Stimulated activated CD8-positive, alpha-beta memory T cell treated with anti-CD3 and anti-CD28 coated beads, Interleukin-4, amount 100 ng/mL, for 4 hours (primary cell): Measurements from ENCODE around the gene RBM42.
"Not testable (repeated sequence)": the region's sequence is repeated elsewhere in the genome, so short reads cannot be mapped to it uniquely, and the experiment has no call there.

Experiments used
- DNase-seq, 2 donors: peaks; one replicate each; pipeline ENCODE4 v3.0.0-alpha.2; 2020; ENCODE audit warnings: low read depth in 2 of 2, low spot score in 1 of 2

The RBM42 gene

DNA sequence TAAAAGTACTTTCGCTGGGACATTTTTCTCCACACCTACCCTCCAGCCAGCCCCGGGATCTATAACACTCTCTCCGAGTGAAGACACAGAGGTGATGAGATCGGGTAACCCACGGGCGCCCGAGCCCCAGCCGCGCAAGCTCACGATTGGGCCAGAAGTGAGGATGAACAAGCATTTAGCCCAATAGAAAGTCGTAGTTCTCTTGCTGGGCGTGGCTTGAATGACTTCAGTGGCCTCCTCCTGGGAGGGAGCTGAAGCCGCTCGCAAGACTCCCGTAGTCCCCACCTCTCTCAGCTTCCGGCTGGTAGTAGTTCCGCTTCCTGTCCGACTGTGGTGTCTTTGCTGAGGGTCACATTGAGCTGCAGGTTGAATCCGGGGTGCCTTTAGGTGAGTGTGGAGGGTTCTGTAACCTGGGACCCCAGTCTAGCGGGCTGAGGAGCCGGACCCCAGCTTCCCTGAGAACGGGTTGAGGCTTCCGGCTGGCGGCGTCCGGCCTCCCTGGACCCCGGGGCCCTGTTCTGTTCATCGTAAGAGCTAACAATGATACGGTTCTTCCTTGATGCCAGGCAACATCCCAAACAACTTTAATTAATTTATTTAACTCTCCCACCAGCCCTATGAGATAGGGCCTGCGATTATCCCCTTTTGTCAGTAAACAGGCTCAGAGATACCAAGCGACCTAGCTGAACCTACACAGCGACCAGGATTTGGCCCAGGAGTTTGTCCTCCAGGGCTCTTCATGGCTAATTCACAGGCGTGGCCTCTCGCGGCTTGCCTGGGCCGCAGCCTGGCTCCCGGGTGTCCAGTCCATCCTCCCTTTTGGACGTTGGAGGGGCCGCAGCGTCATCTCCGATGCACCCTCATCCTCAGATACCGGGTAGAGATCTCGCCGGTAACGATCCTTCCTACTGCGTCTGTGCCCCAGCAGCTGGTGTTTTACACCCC is 19.5 kb downstream of the RBM42 start, which contains the start of gene COX6B1:
Gene COX6B1, plus strand, starts transcription at position 307 of the 945 bp plus-strand sequence. CDS start 2,921 bp downstream, outside the sequence.
- peak; percentile 77 to 81 for DNase-seq

DNA sequence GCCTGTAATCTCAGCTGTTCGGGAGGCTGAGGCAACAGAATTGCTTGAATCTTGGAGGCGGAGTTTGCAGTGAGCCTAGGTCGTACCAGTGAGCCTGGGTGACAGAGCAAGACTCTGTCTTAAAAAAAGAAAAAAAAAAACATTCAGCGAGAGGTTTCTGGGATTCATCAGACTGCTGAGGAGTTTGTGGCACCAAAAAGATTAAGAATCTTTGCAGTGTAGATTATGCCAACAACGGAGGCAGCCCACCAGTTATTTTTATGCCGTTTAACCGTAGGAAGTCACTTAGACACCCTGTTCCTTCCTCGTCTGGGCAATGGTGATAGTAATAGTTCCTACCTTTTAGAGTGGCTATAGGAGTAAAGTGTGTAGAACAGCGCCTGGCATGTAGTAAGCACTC is 21.7 kb downstream of the RBM42 start:
- no peak for DNase-seq

DNA sequence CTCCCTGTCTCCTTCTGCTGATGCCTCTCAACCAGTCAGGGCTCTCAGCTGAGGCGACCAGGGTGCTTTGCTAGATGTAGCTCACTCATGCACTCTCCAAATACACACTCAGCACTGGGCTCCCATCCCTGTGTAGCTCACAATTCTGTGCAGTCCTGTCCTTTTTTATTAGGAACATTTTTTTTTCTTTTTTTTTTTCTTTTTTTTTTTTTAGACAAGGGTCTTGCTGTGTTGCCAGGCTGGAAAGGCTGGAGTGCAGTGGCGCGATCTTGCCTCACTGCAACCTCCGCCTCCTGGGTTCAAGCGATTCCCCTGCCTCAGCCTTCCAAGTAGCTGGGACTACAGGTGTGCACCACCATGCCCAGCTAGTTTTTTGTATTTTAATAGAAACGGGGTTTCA is 26.0 kb downstream of the RBM42 start:
- DNase-seq: not testable (repeated sequence)

DNA sequence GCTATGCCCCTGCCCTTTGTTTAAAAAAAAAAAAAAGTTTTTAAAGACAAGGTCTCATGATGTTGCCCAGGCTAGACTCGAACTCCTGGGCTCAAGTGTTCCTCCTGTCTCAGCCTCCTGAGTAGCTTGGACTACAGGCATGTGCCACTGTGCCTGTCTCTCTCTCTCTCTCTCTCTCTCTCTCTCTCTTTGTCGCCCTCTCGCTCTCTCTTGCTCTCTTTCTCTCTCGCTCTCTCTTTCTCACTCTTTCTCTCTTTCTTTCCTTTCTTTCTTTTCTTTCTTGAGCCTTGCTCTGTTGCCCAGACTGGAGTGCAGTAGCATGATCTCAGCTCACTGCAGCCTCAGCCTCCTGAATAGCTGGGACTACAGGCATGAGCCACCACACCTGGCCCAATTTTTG is 26.8 kb downstream of the RBM42 start:
- DNase-seq: no peak

DNA sequence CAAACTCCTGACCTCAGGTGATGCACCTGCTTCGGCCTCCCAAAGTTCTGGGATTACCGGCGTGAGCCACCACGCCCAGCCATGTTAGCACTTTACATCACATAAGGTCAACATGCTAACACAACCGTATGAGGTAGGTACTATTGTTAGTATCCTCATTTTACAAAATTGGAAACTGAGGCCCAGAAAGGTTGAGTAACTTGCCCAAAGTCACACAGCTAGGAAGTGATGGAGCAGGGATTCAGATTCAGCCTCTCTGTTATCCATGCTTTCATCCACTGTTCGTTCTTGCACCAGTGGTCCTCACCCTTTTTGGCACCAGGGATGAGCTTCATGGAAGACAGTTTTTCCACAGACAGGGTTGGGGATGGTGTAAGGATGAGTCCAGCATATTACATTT is 27.9 kb downstream of the RBM42 start:
- DNase-seq: no peak

DNA sequence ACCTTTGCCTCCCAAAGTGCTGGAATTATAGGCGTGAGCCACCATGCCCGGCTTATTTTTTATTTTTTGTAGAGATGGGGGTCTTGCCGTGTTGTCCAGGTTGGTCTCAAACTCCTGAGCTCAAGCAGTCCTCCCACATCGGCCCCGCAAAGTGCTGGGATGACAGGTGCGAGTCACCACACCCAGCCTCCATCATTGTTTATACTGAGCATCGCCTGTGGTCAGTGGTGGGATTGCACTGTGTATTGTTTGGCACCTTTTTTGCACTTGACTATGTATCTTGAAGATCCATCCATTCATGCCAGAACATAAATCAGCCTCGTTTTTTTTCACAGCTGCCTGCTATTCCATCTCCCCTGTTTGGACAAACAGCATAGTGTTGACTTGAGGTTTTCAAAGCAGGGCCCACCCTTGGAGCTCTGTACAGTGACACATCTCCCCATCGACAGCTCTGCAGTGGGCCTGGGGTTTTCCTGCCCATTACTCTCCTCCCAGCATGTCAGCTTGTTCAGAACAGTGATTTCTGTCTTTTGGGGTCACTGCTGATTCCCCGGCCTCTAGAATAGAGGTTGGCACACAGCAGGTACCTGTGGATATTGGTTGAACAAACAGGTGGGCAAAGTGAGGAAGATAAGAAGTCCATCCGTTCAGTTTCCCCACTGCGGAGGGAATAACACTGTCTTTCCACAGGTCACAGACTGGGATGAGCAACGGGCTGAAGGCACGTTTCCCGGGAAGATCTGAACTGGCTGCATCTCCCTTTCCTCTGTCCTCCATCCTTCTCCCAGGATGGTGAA is 29.3 kb downstream of the RBM42 start:
- no peak for DNase-seq

DNA sequence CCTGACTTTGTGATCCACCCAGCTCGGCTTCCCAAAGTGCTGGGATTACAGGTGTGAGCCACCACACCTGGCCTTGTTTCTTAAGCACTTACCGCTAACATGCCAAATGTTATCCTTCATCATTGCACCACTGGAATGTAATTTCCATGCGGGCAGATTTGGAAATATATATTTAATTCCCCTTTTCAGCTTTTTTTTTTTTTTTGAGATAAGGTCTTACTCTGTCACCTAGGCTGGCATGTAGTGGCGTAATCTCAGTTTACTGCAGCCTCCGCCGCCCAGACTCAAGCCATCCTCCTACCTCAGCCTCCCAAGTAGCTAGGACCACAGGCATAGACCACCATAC is 33.1 kb downstream of the RBM42 start:
- DNase-seq: no peak

DNA sequence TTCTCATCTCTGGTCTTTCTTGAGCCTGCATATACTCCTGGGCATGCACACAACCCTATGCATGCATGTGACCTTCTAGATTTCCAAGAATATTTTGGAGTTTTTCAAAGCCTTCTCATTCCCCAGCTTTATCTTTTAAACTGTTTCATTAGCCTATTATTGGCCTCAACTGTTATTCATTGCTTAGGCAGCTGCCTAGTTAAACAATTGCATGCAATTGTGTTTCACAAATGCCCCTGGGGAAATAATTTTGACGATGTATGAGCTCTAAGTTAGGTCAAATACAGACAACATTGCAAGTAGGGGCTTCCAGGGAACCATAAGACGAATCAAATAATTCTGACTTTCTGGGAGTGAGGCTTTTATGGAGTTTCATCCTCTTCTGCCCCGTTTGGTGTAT is 35.1 kb downstream of the RBM42 start:
- no peak for DNase-seq

DNA sequence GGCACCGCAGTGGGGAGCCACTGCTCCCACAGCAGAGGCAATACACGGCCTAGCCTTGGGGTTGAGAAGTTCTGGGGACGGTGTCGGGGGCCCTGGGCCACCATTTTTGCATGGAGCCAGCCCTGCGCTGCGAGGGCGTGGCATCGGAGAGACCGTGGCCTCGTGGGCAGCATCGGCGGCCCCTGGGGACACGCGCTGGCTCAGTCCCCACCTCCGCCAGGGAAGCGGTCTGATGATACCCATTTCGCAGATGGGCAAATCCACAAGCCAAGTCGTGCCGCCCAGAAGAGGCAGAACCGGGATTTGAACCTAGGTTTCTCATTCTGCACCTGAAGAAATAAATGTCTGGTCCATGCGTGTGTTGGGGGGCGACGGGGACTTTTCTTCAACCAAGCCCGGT is 36.3 kb downstream of the RBM42 start:
- DNase-seq: no peak

DNA sequence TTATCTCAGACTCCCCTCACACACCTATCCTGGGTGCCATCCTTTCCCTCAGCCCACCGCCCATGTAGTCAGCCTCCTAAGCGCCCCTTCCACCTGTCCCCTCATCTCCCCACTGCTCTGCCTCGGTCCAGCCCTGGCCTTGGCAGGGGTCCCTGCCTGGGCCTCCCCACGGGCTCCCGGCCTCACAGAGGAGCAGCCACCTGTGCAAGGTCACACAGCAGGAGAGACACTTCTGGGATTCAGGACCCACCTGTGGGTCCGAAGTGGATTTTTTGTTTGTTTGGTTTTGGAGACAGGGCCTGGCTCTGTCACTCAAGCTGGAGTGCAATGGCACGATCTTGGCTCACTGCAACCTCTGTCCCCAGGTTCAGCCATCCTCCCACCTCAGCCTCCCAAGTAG is 36.8 kb downstream of the RBM42 start:
- DNase-seq: no peak

DNA sequence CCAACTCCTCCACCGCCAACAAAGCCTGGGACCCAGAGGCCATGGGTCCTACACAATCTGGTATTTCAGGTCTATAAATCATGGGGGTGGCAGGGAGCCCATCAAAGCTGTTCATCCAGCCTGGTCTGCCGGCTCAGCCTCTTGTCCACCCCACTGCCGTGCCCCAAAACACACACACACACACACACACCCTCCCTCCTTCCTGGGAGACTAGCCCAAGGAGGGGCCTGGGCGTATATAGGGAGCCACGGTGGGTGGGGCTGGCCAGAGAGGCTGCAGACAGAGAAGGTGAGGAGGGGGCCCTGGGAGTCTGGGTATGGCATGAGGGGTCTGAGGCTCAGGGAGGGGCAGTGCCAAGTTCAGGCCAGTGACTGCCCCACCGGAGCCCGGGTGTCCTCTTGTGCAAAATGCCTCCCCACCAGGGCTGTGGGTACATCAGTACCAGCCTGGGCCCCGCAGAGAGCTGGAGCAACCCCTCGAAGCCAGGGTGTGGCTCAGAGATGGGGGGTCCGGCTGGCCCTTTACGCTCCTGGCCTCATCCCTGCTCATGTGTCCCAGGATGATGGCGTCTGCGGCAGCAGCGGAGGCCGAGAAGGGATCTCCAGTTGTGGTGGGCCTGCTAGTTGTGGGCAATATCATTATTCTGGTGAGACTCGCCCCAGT is 37.5 kb downstream of the RBM42 start, which contains the start of gene UPK1A:
Gene UPK1A, plus strand, starts transcription at position 267 of the 663 bp plus-strand sequence. Its CDS starts 296 bp downstream, at position 563.
- no peak for DNase-seq

DNA sequence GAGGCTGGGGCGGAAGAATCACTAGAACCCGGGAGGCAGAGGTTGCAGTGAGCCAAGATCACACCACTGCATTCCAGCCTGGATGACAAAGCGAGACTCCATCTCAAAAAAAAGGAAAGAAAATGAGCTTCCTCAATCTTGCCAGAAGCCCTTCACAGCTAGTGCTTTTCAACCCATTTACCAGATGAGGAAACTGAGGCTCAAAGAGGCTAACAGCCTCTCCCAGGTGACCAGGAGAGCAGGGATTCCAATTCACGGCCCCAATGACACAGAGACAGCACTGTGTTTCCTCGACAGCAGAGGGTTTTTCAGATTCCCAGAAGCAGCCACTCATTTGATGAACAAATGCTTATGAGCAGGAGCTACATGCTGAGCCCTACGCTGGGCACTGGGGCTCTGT is 40.7 kb downstream of the RBM42 start:
- DNase-seq: no peak

DNA sequence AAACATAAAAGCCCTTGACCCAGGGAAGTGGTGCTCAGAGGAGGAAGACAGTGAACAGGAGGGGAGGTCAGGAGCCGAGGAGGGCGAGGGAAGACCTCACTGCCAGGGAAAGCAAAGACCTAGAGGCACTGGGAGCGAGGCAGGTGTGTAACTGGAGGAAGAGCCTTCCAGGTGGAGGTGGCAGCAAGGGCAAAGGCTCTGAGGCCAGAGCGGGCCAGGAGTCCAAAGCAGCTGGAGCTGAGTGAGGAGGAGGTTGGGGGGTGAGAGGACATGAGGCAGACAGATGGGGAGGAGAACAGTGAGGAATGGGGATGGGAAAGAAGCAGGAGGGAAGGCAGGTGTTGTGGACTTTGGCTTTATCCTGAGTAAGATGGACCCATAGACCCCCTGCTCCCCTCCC is 41.1 kb downstream of the RBM42 start:
- DNase-seq: no peak

DNA sequence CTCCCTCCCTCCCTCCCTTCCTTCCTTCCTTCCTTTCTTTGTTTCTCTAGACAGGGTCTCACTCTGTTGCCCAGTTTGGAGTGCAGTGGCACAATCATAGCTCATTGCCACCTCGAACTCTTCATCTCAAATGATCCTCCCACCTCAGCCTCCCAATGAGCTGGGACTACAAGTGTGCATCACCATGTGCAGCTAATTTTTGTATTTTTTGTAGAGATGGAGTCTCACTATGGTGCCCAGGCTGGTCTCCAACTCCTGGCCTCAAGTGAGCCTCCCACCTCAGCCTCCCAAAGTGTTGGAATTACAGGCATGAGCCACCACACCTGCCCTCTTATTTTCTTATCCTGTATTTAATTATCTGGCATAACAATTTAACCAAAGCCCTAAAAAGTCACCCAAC is 41.9 kb downstream of the RBM42 start:
- no peak for DNase-seq

DNA sequence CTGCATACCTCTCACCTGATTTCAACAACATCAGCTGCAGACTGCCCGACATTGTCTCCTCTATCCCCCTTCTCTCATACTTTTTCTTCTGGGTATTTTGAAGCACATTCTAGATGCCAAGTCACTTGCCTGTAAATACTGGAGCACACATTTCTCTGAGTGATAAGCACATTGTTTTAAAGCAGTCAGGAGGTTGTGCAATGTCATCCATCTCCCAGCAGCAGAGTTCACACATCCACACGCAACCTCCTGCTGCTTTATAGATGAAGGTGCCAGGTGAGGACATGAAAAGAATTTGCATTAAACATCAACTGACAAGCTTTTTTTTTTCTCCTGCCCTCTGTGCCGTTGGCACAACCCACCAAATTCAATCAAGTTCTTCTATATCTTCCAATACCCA is 43.0 kb downstream of the RBM42 start:
- no peak for DNase-seq

DNA sequence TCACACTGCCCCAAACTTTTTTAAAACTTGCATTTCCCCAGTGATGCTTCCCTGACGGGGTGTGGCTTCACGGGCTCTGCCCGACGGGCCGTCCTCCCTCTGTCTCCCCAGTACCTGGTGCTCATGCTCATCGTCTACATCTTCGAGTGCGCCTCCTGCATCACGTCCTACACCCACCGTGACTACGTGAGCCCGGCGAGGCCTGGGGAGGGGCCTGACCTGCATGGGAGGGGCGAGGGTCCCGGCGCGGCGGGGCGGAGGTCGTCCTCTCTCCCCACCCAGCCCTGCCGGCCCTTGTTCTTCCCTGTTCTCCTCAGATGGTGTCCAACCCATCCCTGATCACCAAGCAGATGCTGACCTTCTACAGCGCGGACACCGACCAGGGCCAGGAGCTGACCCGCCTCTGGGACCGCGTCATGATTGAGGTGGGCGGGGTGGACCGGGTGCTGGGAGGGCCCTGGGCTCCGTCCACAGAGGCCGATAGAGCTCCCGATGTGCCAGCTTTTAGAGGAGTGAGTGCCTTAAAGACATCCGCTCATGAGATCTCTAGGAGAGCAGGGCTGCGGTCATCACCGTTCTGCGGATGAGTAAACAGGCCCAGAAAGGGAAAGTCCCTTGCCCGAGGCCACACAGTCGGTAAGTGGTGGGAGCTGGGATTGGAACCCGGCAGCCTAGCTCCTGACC is 44.4 kb downstream of the RBM42 start:
- DNase-seq: peak; percentile 7 to 12

DNA sequence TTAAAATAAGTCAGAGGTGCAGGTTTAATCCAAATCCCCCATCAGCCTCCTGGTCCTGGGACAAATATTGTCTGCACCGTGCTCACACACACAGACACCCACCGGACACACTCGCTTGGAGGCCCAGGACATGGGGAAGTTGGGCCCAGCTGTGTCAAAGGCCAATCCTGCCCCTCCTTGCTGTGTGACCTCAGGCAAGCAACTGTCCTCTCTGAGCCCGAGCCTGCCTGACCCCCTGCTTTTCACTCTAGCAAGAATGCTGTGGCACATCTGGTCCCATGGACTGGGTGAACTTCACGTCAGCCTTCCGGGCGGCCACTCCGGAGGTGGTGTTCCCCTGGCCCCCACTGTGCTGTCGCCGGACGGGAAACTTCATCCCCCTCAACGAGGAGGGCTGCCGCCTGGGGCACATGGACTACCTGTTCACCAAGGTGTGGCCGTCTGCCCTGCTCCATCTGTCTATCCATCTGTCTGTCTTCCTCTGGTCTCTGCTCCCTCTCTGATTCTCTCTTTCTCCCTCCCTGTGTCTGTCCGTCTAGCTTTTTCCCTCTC is 46.8 kb downstream of the RBM42 start:
- DNase-seq: no peak
